MCF 10A (cell line): Measurements from ENCODE around the gene DCTN3. TPM values are rescaled to one million over a fixed set of nuclear protein-coding genes. Genes with fewer than 3 reads are reported as not detected.

Experiments
- BruUV-seq: library from RNA; stranded (reverse); fragments of 400-500 nt; replicated peaks from 2 replicates; lab custom pipeline; 2021; lab: Mats Ljungman, UMichigan
- CTCF ChIA-PET: fragments of 300-600 bp; sonication (Branson Sonifier 250); formaldehyde crosslinking; extraction: SDS; loops from one replicate; lab custom pipeline; 2021; ENCODE audit warnings: antibody characterized with exemption, inconsistent platforms; lab: Yijun Ruan, JAX
- POLR2A ChIA-PET: fragments of 300-600, 350-650 bp; sonication (Branson Sonifier 250); formaldehyde crosslinking; extraction: SDS; loops from one replicate; lab custom pipeline; 2020; ENCODE audit warnings: antibody characterized with exemption, inconsistent platforms; lab: Yijun Ruan, JAX
- DNase-seq: peaks from one replicate; pipeline ENCODE4 v3.0.0-alpha.2; 2018; ENCODE audit not compliant: unreplicated experiment
- H3K27ac Mint-ChIP-seq: one replicate; pipeline ENCODE4 v1.8.0; 2022; ENCODE audit warnings: mild to moderate bottlenecking, low read depth, mixed read lengths; ENCODE audit not compliant: unreplicated experiment
- H3K27me3 Mint-ChIP-seq: one replicate; pipeline ENCODE4 v1.8.0; 2022; ENCODE audit warnings: mixed read lengths; ENCODE audit not compliant: insufficient read depth, unreplicated experiment
- H3K36me3 Mint-ChIP-seq: one replicate; pipeline ENCODE4 v1.8.0; 2022; ENCODE audit warnings: mild to moderate bottlenecking, moderate library complexity, mixed read lengths; ENCODE audit not compliant: insufficient read depth, unreplicated experiment
- H3K4me1 Mint-ChIP-seq: one replicate; pipeline ENCODE4 v1.8.0; 2022; ENCODE audit warnings: mixed read lengths; ENCODE audit not compliant: insufficient read depth, unreplicated experiment
- H3K4me3 Mint-ChIP-seq: one replicate; pipeline ENCODE4 v1.8.0; 2022; ENCODE audit warnings: mild to moderate bottlenecking, moderate library complexity, mixed read lengths; ENCODE audit not compliant: unreplicated experiment
- H3K9me3 Mint-ChIP-seq: one replicate; pipeline ENCODE4 v1.8.0; 2022; ENCODE audit warnings: mixed read lengths; ENCODE audit not compliant: unreplicated experiment
- intact Hi-C: fragments of 100-400 bp; cut with micrococcal nuclease; formaldehyde crosslinking; loops from 2 replicates; pipeline ENCODE4 v1.14.1; 2022
- total RNA-seq: library from RNA; stranded (reverse); gene quantifications from 2 replicates; pipeline ENCODE4 v1.2.3, GENCODE V29; 2022
- TF ChIP-seq, protein P1 (sequence below): fragments of 200-600 bp; IDR thresholded peaks from one replicate; pipeline ENCODE4 v1.8.0; 2022; ENCODE audit warnings: antibody characterized with exemption, mild to moderate bottlenecking; ENCODE audit not compliant: unreplicated experiment

Gene DCTN3
- total RNA-seq, 1 experiment from 2014 or later, result 88.5 TPM

DNA sequence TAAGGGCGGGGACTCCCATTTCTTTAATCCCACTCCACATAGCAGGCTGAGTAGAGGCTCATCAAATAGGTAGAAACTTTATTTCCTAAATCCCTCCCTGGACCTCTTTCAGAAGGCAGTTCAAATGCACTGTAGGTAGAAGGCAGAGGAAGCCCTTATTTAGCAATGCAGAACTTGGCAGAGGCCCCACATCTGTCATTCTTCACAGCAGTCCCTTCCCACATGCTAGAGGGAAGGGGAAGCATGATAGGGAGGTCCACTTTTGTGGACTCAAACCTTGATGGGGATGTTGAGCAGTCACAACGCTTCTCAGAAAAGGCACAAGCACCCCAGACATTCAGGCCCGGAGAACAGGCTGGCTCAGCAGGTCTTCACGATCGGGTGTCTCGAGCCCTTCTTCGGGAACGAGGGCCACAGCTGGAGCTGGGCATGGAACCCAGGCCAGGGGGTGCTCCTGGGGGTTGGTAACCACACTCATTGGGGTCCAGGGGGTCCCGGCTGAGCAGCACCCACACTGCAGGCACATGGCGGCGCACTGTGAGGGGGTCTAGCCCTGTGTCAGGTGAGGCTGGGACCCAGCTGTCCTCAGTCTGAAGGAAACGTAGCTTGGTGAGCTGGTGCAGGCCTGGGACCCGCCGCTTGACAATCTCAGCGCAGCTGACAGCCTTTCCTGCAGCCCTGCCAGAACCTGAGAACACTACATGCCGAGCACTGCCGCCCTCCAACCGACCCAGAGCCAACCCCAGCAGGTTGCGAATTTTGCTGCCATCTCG lies 9.7 kb downstream of the DCTN3 start:
- Mint-ChIP-seq H3K36me3 (peaks cover 12% of the 10 kb centered on the region), H3K4me1 (peaks cover 14% of the 10 kb centered on the region), H3K27me3 (no peaks in the 10 kb centered on the region), H3K4me3 (peak overlapping the region; percentile 91), H3K9me3 (no peaks in the 10 kb centered on the region), H3K27ac (peak overlapping the region; percentile 97)
- DNase-seq, result no peak
- ChIA-PET POLR2A (interaction anchor here (0.5 to 2.4 kb wide), 8 partner anchors 10 to 355 kb away, joined by 3 to 21 read pairs (median 4); partner anchors contain the start of genes DCTN3 and SIGMAR1), CTCF (interaction anchor here (0.6 to 8.8 kb wide), 7 partner anchors 11 to 246 kb away, joined by 3 to 113 read pairs (median 4); partner anchors contain the start of gene SIGMAR1)
- intact Hi-C loops, result no loop called here
- BruUV-seq, result no TSS peak
- TF ChIP-seq, protein P1, sequence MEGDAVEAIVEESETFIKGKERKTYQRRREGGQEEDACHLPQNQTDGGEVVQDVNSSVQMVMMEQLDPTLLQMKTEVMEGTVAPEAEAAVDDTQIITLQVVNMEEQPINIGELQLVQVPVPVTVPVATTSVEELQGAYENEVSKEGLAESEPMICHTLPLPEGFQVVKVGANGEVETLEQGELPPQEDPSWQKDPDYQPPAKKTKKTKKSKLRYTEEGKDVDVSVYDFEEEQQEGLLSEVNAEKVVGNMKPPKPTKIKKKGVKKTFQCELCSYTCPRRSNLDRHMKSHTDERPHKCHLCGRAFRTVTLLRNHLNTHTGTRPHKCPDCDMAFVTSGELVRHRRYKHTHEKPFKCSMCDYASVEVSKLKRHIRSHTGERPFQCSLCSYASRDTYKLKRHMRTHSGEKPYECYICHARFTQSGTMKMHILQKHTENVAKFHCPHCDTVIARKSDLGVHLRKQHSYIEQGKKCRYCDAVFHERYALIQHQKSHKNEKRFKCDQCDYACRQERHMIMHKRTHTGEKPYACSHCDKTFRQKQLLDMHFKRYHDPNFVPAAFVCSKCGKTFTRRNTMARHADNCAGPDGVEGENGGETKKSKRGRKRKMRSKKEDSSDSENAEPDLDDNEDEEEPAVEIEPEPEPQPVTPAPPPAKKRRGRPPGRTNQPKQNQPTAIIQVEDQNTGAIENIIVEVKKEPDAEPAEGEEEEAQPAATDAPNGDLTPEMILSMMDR, result no peak

DNA sequence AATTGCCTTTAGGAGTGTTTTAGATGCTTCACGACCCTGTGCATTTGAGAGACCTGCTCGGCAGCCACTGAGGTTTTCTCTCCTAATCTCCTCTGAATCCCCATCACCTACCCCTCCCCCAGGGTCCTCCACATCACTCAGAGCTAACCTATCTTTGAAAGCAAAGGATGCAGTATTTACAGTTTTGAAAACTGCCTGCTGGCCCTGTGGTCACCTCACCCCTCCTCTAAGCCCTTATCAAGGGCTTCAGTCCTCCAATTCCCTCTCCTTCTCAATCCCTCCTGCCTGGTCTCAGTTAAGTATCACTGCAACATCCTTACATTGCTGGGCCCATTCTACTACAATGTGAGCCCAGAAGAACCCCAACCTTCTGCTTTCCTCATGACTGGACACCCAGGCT lies 13.0 kb downstream of the DCTN3 start:
- CTCF ChIA-PET, result interaction anchor here (0.6 to 5.1 kb wide), 5 partner anchors 15 to 745 kb away, joined by 3 to 42 read pairs (median 10); no protein-coding TSS in a partner anchor
- intact Hi-C loops, result loop anchor here (10.0 kb wide), 1 partner anchor 353 kb away; no protein-coding TSS in a partner anchor
- DNase-seq, result no peak
- Mint-ChIP-seq H3K4me3 (no peak overlapping the region), H3K36me3 (peaks cover 6% of the 10 kb centered on the region), H3K4me1 (peaks cover 5% of the 10 kb centered on the region), H3K27ac (no peak overlapping the region), H3K9me3 (no peaks in the 10 kb centered on the region), H3K27me3 (no peaks in the 10 kb centered on the region)
- TF ChIP-seq, protein P1, result no peak
- no TSS peak for BruUV-seq
- POLR2A ChIA-PET, result interaction anchor here (0.6 to 0.7 kb wide), 2 partner anchors 37 to 559 kb away, joined by 3 to 4 read pairs; no protein-coding TSS in a partner anchor

GRCh38 chr9:34606905-34607304 lies 13.4 kb downstream of the DCTN3 start:
- BruUV-seq, result no TSS peak
- Mint-ChIP-seq H3K27ac (no peak overlapping the region), H3K4me1 (peaks cover 5% of the 10 kb centered on the region), H3K4me3 (no peak overlapping the region), H3K27me3 (no peaks in the 10 kb centered on the region), H3K9me3 (no peaks in the 10 kb centered on the region), H3K36me3 (peaks cover 6% of the 10 kb centered on the region)
- intact Hi-C loops, result loop anchor here (10.0 kb wide), 1 partner anchor 352 kb away; no protein-coding TSS in a partner anchor
- no peak for DNase-seq
- TF ChIP-seq, protein P1, result no peak
- CTCF ChIA-PET, result interaction anchor here (0.6 to 5.1 kb wide), 6 partner anchors 15 to 894 kb away, joined by 3 to 42 read pairs (median 6); no protein-coding TSS in a partner anchor
- POLR2A ChIA-PET, result interaction anchor here (0.5 to 0.6 kb wide), 3 partner anchors 276 to 1157 kb away, joined by 3 read pairs; no protein-coding TSS in a partner anchor

- H3K4me3 Mint-ChIP-seq, result no peak overlapping the region
- POLR2A ChIA-PET, result no interaction called here
- no TSS peak for BruUV-seq
Measured at GRCh38 chr9:34606190-34606589, 14.1 kb downstream of the DCTN3 start.

More at GRCh38 chr9:34606190-34606589, 14.1 kb downstream of the DCTN3 start:
- peaks cover under 1% of the 10 kb centered on the region for H3K36me3 Mint-ChIP-seq
- DNase-seq, result no peak
- TF ChIP-seq, protein P1, result no peak
- intact Hi-C loops, result loop anchor here (10.0 kb wide), 1 partner anchor 351 kb away; no protein-coding TSS in a partner anchor
- H3K9me3 Mint-ChIP-seq, result no peaks in the 10 kb centered on the region
- H3K27ac Mint-ChIP-seq, result no peak overlapping the region
- CTCF ChIA-PET, result interaction anchor here (0.6 to 5.1 kb wide), 11 partner anchors 10 to 893 kb away, joined by 3 to 42 read pairs (median 4); no protein-coding TSS in a partner anchor
- no peaks in the 10 kb centered on the region for H3K27me3 Mint-ChIP-seq
- peaks cover 1% of the 10 kb centered on the region for H3K4me1 Mint-ChIP-seq
